GOT3 (cell line): Measurements from ENCODE around the gene LAMB3.
"Not testable (repeated sequence)": the region's sequence is repeated elsewhere in the genome, so short reads cannot be mapped to it uniquely, and the experiment has no call there.

Source experiments
- DNase-seq: peaks from one replicate; lab custom pipeline; 2025; ENCODE audit warnings: mixed read lengths; lab: John Stamatoyannopoulos, UW

Gene LAMB3

DNA sequence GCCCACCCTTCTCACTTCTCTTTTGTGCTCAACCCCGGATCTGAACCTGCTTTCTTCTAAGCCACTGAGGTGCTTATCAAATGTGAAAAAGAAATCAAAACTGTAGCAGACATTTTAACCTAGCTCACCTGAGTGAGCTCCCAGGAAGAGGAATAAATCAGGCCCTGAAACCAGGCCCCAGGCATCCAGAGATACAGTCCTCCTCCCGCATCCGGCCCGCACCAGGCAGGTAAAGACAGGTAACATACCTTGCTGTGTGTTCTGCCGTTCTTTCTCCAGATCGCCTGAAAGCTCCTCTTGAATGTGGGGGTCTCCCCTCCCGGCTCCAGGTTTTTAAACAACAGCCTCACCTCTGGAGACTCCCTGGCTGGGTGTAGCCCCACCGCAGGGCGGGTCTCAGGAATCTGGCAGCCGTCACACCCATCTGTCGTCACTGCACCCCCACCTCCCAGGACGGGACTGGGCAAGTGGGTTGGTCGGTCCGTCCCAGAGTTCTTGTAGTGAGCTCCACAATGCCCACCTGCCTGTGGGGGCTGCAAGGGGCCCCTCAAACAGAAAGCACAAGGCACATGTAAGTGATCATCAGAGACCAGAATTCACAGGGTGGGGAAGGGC, at the start of gene LAMB3:
Gene LAMB3, minus strand, starts transcription at position 305 of the 615 bp plus-strand sequence. CDS start 1,481 bp downstream, outside the sequence.
- no peak for DNase-seq

DNA sequence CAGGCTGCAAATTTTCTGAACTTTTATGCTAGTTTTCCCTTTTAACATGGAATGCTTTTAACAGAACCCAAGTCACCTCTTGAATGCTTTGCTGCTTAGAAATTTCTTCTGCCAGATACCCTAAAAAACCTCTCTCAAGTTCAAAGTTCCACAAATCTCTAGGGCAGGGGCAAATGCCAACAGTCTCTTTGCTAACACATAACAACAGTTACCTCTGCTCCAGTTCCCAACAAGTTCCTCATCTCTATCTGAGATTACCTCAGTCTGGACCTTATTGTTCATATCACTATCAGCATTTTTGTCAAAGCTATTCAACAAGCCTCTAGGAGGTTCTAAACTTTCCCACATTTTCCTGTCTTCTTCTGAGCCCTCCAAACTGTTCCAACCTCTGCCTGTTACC, 48.5 kb upstream of the LAMB3 start:
- not testable (repeated sequence) for DNase-seq

- no peak for DNase-seq
Observed at GRCh38 chr1:209697126-209697525, 44.9 kb upstream of the LAMB3 start.

- no peak for DNase-seq
Observed at GRCh38 chr1:209696673-209697072, 44.4 kb upstream of the LAMB3 start.

DNA sequence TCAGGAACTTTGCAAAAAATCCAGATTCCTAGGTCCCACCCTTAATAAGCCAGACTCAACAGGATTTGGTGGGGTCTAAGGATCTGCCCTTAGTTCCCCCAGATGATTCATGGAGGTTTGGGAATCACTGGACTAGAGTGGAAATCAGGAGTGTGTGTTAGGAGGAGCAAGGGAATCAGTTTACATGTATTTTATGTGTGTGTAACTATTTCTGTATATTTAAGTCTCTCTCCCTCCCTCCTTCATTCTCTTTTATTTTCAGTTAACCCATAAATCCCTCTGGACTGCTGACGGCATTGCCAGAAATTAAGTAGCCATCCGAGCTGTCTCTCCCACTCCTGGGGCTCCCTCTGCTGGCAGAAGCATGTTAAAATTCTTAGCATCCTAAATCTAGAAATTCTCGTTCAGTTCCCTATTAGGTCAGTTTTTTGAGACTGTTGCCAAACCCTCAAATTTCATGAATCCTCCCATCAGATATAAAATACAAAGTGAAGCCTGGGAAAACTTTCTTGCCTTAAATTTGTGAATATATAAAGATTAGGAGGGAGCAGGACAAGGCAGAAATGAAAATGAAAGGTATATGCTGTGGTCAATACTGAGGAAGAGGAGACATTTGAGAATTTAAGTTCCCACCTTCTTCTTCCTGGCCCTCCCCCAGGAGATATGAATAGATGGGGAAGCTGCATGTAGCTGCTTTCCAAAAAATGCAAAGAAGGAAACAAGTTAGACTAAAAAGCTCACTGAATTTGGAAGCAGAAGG, 40.7 kb upstream of the LAMB3 start:
- DNase-seq, result peak; percentile 35

DNA sequence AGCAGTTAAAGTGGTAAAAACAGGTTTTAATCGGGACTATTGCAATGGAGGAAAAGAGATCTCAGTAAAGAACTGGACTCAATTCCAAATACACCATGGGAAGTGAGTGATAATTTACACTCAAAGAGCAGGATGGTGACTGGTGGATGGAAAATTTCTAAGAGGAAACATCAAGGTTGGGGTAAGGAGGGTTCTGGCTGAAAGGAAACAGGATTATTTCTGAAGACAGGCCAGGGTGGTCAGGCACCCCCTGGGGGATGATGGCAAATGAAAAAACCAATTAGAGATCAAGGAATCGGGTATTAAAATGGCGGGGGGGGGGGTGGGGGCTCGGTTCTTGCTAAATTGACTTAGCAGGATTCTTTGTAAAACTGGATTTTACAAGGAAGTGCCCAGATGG, 40.1 kb upstream of the LAMB3 start:
- DNase-seq, result no peak

GRCh38 chr1:209691237-209691636, 39.0 kb upstream of the LAMB3 start:
- DNase-seq, result no peak

- DNase-seq, result no peak
Observed at GRCh38 chr1:209689477-209689876, 37.3 kb upstream of the LAMB3 start.

DNA sequence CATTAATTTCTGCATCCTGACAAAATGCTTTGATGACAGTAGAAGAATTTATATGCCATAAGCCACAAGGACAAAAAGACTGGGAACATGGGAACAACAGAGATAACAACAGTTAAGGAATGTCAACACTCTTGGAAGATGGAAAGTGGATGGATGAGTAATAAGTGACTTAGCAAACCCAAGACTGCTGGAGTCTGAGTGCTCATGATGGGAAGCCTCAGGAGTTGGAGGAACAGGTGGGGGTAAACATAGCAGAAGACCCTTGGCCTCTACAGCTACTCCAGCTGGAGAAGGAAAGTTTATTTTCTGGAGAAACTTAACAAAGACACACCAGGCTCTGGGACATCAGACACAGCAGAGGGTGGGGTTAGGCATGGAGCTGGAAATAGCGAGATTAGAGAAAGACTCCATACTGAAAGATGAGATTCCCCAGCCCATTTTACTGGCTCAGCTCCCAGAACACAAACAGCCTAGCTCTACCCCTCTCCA, 36.6 kb upstream of the LAMB3 start:
- DNase-seq, result no peak

- no peak for DNase-seq
Observed at GRCh38 chr1:209686322-209686721, 34.1 kb upstream of the LAMB3 start.

DNA sequence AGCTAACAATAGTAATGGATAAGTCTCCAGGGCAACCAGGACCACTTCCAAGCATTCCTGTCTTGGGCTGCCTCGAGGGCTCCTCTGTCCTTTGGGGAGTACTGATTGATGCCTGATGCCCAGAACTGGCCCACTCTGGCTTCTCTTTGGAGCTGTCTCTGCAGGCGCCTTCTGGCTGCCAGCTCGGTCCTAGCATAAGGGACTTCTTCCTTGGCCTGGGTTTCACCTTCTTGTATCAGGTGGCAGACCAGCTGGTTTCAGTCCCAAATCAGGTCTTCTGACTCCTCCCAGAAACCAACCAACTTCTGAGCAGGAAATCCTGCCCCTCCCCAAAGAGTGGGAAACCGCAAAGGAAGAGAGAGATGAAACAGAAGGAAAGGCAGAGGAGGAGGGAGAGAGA, 33.6 kb upstream of the LAMB3 start:
- no peak for DNase-seq

DNA sequence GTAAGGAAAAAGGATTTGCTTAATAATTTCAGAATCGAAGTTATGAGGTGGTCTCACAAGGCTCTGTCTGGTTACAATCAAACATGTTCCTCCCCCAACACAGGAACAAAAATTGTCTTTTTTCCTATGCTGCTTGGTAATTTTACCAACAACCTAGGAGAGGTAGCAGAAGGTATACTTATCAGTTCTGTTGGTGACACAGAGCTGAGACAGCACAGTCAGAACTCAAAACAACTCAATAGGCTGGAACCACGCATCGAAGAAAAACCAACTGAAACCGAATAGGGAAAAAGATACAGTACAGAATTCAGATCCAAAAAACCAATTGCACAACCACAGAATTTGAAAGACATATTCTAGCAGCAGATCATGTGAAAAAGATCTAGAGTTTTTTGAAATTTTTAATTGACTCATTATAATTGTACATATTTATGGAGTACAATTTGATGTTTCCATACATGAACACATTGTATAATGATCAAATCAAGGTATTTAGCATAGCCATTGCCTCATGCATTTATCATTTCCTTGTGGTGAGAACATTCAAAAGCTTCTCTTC, 26.8 kb upstream of the LAMB3 start:
- DNase-seq, result no peak

DNA sequence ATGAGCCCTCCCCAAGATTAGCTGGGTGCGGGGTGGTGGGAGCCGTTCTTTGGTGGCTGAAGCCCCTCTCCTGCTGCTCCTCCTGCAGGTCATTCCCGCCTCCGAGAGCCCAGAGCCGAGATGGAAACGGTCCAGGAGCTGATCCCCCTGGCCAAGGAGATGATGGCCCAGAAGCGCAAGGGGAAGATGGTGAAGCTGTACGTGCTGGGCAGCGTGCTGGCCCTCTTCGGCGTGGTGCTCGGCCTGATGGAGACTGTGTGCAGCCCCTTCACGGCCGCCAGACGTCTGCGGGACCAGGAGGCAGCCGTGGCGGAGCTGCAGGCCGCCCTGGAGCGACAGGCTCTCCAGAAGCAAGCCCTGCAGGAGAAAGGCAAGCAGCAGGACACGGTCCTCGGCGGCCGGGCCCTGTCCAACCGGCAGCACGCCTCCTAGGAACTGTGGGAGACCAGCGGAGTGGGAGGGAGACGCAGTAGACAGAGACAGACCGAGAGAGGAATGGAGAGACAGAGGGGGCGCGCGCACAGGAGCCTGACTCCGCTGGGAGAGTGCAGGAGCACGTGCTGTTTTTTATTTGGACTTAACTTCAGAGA, 23.4 kb upstream of the LAMB3 start:
- DNase-seq, result no peak

DNA sequence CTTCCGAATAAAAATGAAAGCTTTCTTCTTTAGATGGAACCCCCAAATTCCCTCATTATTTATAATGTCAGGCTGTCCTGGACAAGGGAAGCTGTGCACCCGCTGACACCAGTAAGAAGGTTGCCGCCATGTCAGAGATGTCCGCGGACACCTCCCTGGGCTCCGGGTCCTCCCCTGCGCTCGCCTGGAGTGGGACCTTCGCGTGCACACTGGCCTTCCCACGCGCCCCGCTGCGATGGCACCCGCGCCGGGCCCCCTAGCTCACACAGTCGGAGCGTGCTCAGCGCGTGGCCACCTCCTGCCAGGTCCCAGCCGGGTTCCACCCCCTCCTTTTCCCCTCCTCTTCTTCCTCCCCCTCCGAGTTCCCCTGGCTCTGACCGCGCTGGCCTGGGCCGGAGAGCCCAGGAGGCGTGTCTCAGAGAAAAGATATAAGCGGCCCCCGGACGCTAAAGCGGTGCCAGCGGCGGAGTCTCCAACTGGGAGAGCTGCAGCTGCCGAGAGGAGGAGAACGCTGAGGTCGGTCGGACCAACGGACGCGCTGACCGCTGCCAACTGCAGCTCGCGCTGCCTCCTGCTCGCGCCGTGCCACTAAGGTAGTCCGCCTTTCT, 22.8 kb upstream of the LAMB3 start, which contains the start of gene G0S2:
Gene G0S2, plus strand, starts transcription at position 456 of the 608 bp plus-strand sequence. CDS start 273 bp downstream, outside the sequence.
- DNase-seq, result no peak

- DNase-seq, result no peak
Observed at GRCh38 chr1:209673631-209674417, 21.6 kb upstream of the LAMB3 start.

DNA sequence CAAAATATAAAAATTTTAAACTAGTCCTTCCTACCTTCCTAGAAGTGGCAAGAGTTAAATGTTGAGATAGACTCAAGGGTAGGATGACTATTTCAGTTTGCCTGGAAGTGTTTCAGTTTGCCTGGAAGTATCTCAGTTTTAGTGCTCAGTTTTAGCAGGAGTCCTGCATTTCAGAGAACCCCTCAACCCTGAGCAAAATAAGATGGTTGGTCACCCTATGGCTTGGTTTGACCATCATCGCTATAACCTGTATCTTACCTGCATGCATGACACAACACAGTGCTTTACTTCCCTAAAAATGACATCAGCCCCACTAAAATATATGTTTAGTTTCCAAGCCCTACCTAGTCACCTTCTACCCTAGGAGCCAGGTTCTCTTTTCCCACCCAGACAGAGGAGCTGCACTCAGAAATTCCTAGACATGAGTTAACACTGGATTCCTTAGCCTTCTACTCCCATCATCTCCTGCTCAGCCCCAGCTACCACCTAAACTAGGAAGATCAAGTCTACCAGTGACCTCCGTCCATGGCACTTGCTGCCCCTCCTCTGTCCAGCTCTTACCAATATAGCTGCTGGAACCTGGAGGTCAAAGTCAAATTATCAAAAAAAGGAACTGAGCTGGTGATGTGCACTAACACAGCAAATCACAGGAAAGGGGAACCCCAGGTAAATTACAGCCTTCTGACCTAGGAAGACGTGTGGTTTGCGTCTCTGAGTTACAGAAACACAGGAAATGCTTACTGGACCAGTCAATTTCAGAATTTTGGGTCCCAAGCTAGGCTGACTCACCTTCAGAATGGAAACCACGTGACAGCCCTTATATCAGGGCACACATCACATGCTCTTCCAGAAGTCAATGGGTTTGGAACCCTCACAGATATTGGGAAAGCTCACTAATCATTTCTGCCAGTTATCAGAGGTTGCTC, 20.7 kb upstream of the LAMB3 start:
- DNase-seq, result no peak

DNA sequence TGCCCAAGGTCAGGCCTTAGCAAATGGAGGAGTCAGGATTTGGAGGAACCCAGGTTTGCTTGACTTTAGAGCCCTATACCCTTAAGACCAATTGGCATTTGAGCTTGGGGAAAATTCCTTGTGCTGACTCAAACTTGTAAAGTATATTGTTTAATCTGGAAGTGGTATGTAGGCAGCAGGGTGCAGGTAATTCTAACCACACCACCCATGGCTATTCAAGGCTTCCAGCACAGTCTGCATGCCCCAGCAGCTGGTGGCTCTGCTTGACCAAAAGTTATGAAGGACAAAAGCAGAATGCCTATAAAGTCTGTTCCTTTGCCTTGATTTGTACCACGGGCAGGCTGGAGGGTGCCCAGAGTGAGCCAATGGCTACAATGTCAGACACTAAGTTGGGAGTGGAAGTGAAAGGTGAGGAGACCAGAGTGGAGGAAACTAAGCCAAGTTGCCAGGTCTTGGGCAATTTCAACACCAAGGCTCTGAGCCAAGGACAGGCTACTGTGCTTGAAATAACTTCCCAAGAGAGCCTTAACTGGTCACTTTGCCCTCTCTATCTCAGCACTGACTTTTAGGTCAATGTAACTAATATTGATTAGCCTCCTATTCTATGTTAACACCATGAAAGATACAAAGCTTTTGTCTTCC, 18.3 kb upstream of the LAMB3 start:
- no peak for DNase-seq

- DNase-seq, result no peak
Observed at GRCh38 chr1:209667708-209668107, 15.5 kb upstream of the LAMB3 start.

DNA sequence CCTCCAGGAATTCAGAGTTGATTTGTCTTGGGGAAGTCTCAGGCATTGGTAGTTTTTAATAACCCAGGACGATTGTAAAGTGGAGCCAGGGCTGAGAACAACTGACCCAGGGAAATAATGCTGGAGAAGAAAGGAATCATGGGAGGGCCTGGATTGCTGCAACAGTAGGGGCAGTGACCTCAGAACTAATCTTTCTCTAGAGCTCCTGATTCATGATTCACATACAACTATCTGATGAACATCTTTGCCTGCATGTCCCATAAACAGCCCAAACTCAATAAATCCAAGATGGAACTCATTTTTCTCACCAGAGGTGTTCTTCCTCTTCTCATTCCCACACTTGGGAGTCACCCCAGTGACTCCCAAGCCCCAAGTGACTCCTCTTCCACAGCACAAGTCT, 14.9 kb upstream of the LAMB3 start:
- no peak for DNase-seq

- no peak for DNase-seq
Observed at GRCh38 chr1:209662879-209663327, 10.7 kb upstream of the LAMB3 start.
